ENCODE measurements around the gene XPOT.

DNA sequence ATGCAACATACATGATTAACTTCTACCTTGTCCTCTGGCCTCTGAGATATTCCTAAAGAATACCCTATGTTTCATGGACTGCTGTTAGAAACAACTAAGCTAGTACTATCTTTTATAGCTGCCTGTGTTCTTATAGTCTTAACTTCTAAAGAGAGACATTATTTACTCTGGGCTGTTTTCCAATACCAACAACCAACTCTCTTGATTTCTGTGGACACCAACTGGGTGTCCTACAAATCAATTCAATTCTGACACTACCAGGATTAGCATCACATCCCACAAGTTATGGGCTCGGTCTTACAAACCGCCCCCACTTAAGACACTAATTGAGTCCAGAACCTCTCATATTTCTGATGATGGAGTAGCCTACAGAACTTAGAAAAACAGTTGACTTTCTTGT, 8.3 kb downstream of the XPOT start:
- TF ChIP-seq, protein P1, sequence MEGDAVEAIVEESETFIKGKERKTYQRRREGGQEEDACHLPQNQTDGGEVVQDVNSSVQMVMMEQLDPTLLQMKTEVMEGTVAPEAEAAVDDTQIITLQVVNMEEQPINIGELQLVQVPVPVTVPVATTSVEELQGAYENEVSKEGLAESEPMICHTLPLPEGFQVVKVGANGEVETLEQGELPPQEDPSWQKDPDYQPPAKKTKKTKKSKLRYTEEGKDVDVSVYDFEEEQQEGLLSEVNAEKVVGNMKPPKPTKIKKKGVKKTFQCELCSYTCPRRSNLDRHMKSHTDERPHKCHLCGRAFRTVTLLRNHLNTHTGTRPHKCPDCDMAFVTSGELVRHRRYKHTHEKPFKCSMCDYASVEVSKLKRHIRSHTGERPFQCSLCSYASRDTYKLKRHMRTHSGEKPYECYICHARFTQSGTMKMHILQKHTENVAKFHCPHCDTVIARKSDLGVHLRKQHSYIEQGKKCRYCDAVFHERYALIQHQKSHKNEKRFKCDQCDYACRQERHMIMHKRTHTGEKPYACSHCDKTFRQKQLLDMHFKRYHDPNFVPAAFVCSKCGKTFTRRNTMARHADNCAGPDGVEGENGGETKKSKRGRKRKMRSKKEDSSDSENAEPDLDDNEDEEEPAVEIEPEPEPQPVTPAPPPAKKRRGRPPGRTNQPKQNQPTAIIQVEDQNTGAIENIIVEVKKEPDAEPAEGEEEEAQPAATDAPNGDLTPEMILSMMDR (IDR thresholded peaks at IDR 0.05), result no peak
- TF ChIP-seq POLR2AphosphoS5 (IDR thresholded peaks at IDR 0.05; ENCODE audit: low read depth, low read length), result no peak
- TF ChIP-seq, protein P2, sequence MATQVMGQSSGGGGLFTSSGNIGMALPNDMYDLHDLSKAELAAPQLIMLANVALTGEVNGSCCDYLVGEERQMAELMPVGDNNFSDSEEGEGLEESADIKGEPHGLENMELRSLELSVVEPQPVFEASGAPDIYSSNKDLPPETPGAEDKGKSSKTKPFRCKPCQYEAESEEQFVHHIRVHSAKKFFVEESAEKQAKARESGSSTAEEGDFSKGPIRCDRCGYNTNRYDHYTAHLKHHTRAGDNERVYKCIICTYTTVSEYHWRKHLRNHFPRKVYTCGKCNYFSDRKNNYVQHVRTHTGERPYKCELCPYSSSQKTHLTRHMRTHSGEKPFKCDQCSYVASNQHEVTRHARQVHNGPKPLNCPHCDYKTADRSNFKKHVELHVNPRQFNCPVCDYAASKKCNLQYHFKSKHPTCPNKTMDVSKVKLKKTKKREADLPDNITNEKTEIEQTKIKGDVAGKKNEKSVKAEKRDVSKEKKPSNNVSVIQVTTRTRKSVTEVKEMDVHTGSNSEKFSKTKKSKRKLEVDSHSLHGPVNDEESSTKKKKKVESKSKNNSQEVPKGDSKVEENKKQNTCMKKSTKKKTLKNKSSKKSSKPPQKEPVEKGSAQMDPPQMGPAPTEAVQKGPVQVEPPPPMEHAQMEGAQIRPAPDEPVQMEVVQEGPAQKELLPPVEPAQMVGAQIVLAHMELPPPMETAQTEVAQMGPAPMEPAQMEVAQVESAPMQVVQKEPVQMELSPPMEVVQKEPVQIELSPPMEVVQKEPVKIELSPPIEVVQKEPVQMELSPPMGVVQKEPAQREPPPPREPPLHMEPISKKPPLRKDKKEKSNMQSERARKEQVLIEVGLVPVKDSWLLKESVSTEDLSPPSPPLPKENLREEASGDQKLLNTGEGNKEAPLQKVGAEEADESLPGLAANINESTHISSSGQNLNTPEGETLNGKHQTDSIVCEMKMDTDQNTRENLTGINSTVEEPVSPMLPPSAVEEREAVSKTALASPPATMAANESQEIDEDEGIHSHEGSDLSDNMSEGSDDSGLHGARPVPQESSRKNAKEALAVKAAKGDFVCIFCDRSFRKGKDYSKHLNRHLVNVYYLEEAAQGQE (IDR thresholded peaks at IDR 0.05; ENCODE audit: insufficient read depth in 1 of 2, low read depth in 2 of 2, low read length in 1 of 2), result no peak
- TF ChIP-seq TCF7L2 (IDR thresholded peaks at IDR 0.05; ENCODE audit: low read depth, low read length), result no peak
- no peak for TF ChIP-seq SIN3A (IDR thresholded peaks at IDR 0.05; ENCODE audit: borderline replicate concordance, insufficient read depth, low read depth, low read length)
